GM23338 (cell line): ENCODE data around the gene NAALADL2. TPM values are rescaled to one million over a fixed set of nuclear protein-coding genes. Genes with fewer than 3 reads are reported as not detected.

Experiments
- ATAC-seq: fragments of 200-7000 bp; cut with Tn5 transposase; 3 replicates; pipeline ENCODE4 v1.9.1; 2020
- DNase-seq: peaks from one replicate; pipeline ENCODE4 v3.0.0-alpha.2; 2015; ENCODE audit warnings: low spot score
- H2AFZ ChIP-seq: fragments of 200-600 bp; sonication (generic); 2 replicates; pipeline ENCODE4 v1.8.0; 2016; ENCODE audit warnings: antibody characterized with exemption, mild to moderate bottlenecking, moderate library complexity
- H3F3A ChIP-seq: fragments of 200-600 bp; sonication (generic); replicated peaks from 2 replicates; pipeline ENCODE4 v1.8.0; 2017; ENCODE audit warnings: antibody characterized with exemption, mixed run types, low read depth
- H3K27ac ChIP-seq: fragments of 200-600 bp; sonication (generic); 2 replicates; pipeline ENCODE4 v1.6.1; 2016; ENCODE audit warnings: low read depth
- H3K27me3 ChIP-seq: fragments of 200-600 bp; sonication (generic); 2 replicates; pipeline ENCODE4 v1.8.0; 2016; ENCODE audit warnings: mild to moderate bottlenecking, mixed run types, moderate library complexity; ENCODE audit not compliant: insufficient read depth
- H3K36me3 ChIP-seq: fragments of 200-600 bp; sonication (generic); 2 replicates; pipeline ENCODE4 v1.8.0; 2016; ENCODE audit warnings: mild to moderate bottlenecking; ENCODE audit not compliant: insufficient read depth
- H3K4me1 ChIP-seq: fragments of 200-600 bp; sonication (generic); 2 replicates; pipeline ENCODE4 v1.8.0; 2016; ENCODE audit warnings: mild to moderate bottlenecking, moderate library complexity; ENCODE audit not compliant: insufficient read depth
- H3K4me2 ChIP-seq: fragments of 200-600 bp; sonication (generic); 2 replicates; pipeline ENCODE4 v1.7.1; 2017; ENCODE audit warnings: mixed run types
- H3K4me3 ChIP-seq: fragments of 200-600 bp; sonication (generic); 2 replicates; pipeline ENCODE4 v1.6.1; 2016; ENCODE audit warnings: mixed run types
- H3K79me2 ChIP-seq: fragments of 200-600 bp; sonication (generic); replicated peaks from 2 replicates; pipeline ENCODE4 v1.8.0; 2017; ENCODE audit warnings: mild to moderate bottlenecking; ENCODE audit not compliant: insufficient read depth
- H3K9me2 ChIP-seq: fragments of 200-600 bp; sonication (generic); 2 replicates; pipeline ENCODE4 v1.8.0; 2017; ENCODE audit not compliant: insufficient read depth
- H4K20me1 ChIP-seq: fragments of 200-600 bp; sonication (generic); replicated peaks from 2 replicates; pipeline ENCODE4 v1.8.0; 2017; ENCODE audit warnings: mild to moderate bottlenecking; ENCODE audit not compliant: insufficient read depth
- H3K27ac Mint-ChIP-seq: 2 replicates; pipeline ENCODE4 v1.8.0; 2020; ENCODE audit warnings: inconsistent platforms, mild to moderate bottlenecking, moderate library complexity, mixed read lengths
- H3K27me3 Mint-ChIP-seq: 3 replicates; pipeline ENCODE4 v1.8.0; 2022; ENCODE audit warnings: low read depth, mild to moderate bottlenecking, moderate library complexity, mixed read lengths, inconsistent platforms; ENCODE audit not compliant: insufficient read depth, poor library complexity
- H3K36me3 Mint-ChIP-seq: 3 replicates; pipeline ENCODE4 v1.8.0; 2021; ENCODE audit warnings: low read depth, mild to moderate bottlenecking, inconsistent platforms, moderate library complexity, mixed read lengths
- H3K4me1 Mint-ChIP-seq: 3 replicates; pipeline ENCODE4 v1.8.0; 2020; ENCODE audit warnings: mild to moderate bottlenecking, inconsistent platforms, mixed read lengths
- H3K4me3 Mint-ChIP-seq: 3 replicates; pipeline ENCODE4 v1.8.0; 2021; ENCODE audit warnings: moderate library complexity, mild to moderate bottlenecking, inconsistent platforms, mixed read lengths
- H3K9me3 Mint-ChIP-seq: 3 replicates; pipeline ENCODE4 v1.8.0; 2020; ENCODE audit warnings: moderate library complexity, mild to moderate bottlenecking, inconsistent platforms, mixed read lengths
- CREB1 ChIP-seq: fragments of 250-450 bp; sonication (Bioruptor Pico); IDR thresholded peaks from 2 replicates; pipeline ENCODE4 v1.5.0; 2020; ENCODE audit warnings: low read depth, mild to moderate bottlenecking, moderate library complexity
- CTCF ChIP-seq, 2 experiments: fragments of 200-600 bp in 1 of 2; sonication (generic) in 1 of 2; conservative IDR thresholded peaks; 2 replicates each; pipeline versions ENCODE4 v1.5.1 to v1.6.1; 2016 to 2017; ENCODE audit warnings: antibody characterized with exemption in 2 of 2, low read depth in 2 of 2, mild to moderate bottlenecking in 2 of 2, moderate library complexity in 1 of 2
- ETS1 ChIP-seq: IDR thresholded peaks from 2 replicates; pipeline ENCODE4 v1.6.1; 2016; ENCODE audit warnings: antibody characterized with exemption
- EZH2 ChIP-seq: fragments of 200-600 bp; sonication (generic); IDR thresholded peaks from one replicate; pipeline ENCODE4 v1.8.0; 2017; ENCODE audit warnings: antibody characterized with exemption, mild to moderate bottlenecking, low read depth; ENCODE audit not compliant: unreplicated experiment
- JUNB ChIP-seq: IDR thresholded peaks from one replicate; pipeline ENCODE4 v1.6.1; 2016; ENCODE audit warnings: antibody characterized with exemption; ENCODE audit not compliant: unreplicated experiment
- NANOG ChIP-seq: IDR thresholded peaks from 2 replicates; pipeline ENCODE4 v1.6.1; 2016; ENCODE audit warnings: antibody characterized with exemption, borderline replicate concordance
- POLR2AphosphoS5 ChIP-seq: IDR thresholded peaks from 2 replicates; pipeline ENCODE4 v1.6.1; 2016; ENCODE audit warnings: antibody characterized with exemption, low read depth
- STAT1 ChIP-seq: IDR thresholded peaks from one replicate; pipeline ENCODE4 v1.6.1; 2016; ENCODE audit warnings: antibody characterized with exemption; ENCODE audit not compliant: unreplicated experiment
- ZNF114 ChIP-seq: fragments of 250-450 bp; sonication (Bioruptor Pico); IDR thresholded peaks from 2 replicates; pipeline ENCODE4 v1.5.0; 2020; ENCODE audit warnings: mild to moderate bottlenecking, moderate library complexity
- ZNF331 ChIP-seq: fragments of 250-450 bp; sonication (Bioruptor Pico); IDR thresholded peaks from 2 replicates; pipeline ENCODE4 v1.5.0; 2020; ENCODE audit warnings: low read depth, mild to moderate bottlenecking, moderate library complexity
- ZNF462 ChIP-seq: fragments of 250-450 bp; sonication (Bioruptor Pico); IDR thresholded peaks from 2 replicates; pipeline ENCODE4 v1.5.0; 2020; ENCODE audit warnings: mild to moderate bottlenecking, moderate library complexity
- polyA plus RNA-seq: library from polyadenylated mRNA; unstranded; fragments of >200 nt; fragmentation: Nextera tagmentation; extraction: Ambion mirVana; gene quantifications from 2 replicates; pipeline ENCODE4 v1.2.1, GENCODE V29; 2016
- total RNA-seq: library from RNA; depleted of rRNA; stranded (reverse); fragments of >200 nt; shearing (Covaris generic); gene quantifications from 2 replicates; pipeline ENCODE4 v1.2.3, GENCODE V29; 2014

Gene NAALADL2
- total and polyA plus RNA-seq, 2 experiments from 2014 or later, result 1.6 to 2.6 TPM

GRCh38 chr3:175608911-175609310 lies 749.8 kb downstream of the NAALADL2 start:
- H3K79me2 ChIP-seq, result no peaks in the 10 kb centered on the region
- no peak for TF ChIP-seq POLR2AphosphoS5
- TF ChIP-seq ZNF114, result no peak
- TF ChIP-seq ZNF331 (CRISPR knock-in tag), result no peak
- no peak for TF ChIP-seq CTCF (conservative IDR thresholded peaks at IDR 0.05; ENCODE audit: low read depth in 2 of 2)
- TF ChIP-seq NANOG, result no peak
- TF ChIP-seq STAT1, result no peak
- no peak for TF ChIP-seq CREB1
- TF ChIP-seq JUNB, result no peak
- no peak for ATAC-seq

GRCh38 chr3:175612487-175613196 lies 753.5 kb downstream of the NAALADL2 start:
- no peaks in the 10 kb centered on the region for H3K27me3 ChIP-seq
- peak overlapping the region; percentile 4; the same call in 1 of the 2 replicates for H2AFZ ChIP-seq
- H3K27ac ChIP-seq, result no peak overlapping the region
- no peak for ATAC-seq
- no peak for DNase-seq
- H3K9me2 ChIP-seq, result peaks cover 13% of the 10 kb centered on the region; the same call in 1 of the 2 replicates
- H3K36me3 Mint-ChIP-seq, result no peaks in the 10 kb centered on the region
- no peaks in the 10 kb centered on the region for H3K9me3 Mint-ChIP-seq
- H4K20me1 ChIP-seq, result no peaks in the 10 kb centered on the region
- H3K4me3 ChIP-seq, result no peak overlapping the region
- no peaks in the 10 kb centered on the region for H3K27me3 Mint-ChIP-seq
- no peaks in the 10 kb centered on the region for H3K79me2 ChIP-seq
- H3K4me3 Mint-ChIP-seq, result no peak overlapping the region
- no peak for TF ChIP-seq ZNF331 (CRISPR knock-in tag)
- TF ChIP-seq CREB1, result no peak
- no peak for TF ChIP-seq ETS1
- TF ChIP-seq EZH2, result no peak
- TF ChIP-seq ZNF462 (CRISPR knock-in tag), result no peak
- TF ChIP-seq POLR2AphosphoS5, result no peak
- H3K36me3 ChIP-seq, result no peaks in the 10 kb centered on the region
- no peak overlapping the region for H3K4me2 ChIP-seq
- H3K27ac Mint-ChIP-seq, result no peak overlapping the region
- H3K4me1 Mint-ChIP-seq, result no peaks in the 10 kb centered on the region
- H3K4me1 ChIP-seq, result no peaks in the 10 kb centered on the region
- no peaks in the 10 kb centered on the region for H3F3A ChIP-seq

More at GRCh38 chr3:175608911-175609310, 749.8 kb downstream of the NAALADL2 start:
- no peaks in the 10 kb centered on the region for H4K20me1 ChIP-seq
- Mint-ChIP-seq H3K4me3 (no peak overlapping the region), H3K27me3 (no peaks in the 10 kb centered on the region), H3K9me3 (no peaks in the 10 kb centered on the region), H3K4me1 (no peaks in the 10 kb centered on the region), H3K36me3 (no peaks in the 10 kb centered on the region), H3K27ac (no peak overlapping the region)
- no peak overlapping the region for H3K4me2 ChIP-seq
- no peaks in the 10 kb centered on the region for H3K27me3 ChIP-seq
- no peaks in the 10 kb centered on the region for H3K36me3 ChIP-seq
- H3K4me3 ChIP-seq, result no peak overlapping the region
- no peak for DNase-seq
- no peak overlapping the region for H2AFZ ChIP-seq
- H3K27ac ChIP-seq, result no peak overlapping the region
- peaks cover 6% of the 10 kb centered on the region; the same call in 1 of the 2 replicates for H3K4me1 ChIP-seq
- H3K9me2 ChIP-seq, result no peaks in the 10 kb centered on the region
- no peaks in the 10 kb centered on the region for H3F3A ChIP-seq
